T-helper 1 cell treated with Interleukin-12 subunit alpha and Interleukin-12 subunit beta and Interleukin-4 antibody, amounts not matched to agents 30 μg/mL and 1 μg/mL, for 36 hours (primary cell): Measurements from ENCODE around the gene RHEB.

Experiments used
- H3K27ac Mint-ChIP-seq: one replicate; pipeline ENCODE4 v1.8.0; 2021; ENCODE audit warnings: mild to moderate bottlenecking, mixed read lengths
- H3K27me3 Mint-ChIP-seq: one replicate; pipeline ENCODE4 v1.8.0; 2021; ENCODE audit warnings: low read depth, mixed read lengths
- H3K36me3 Mint-ChIP-seq: one replicate; pipeline ENCODE4 v1.8.0; 2021; ENCODE audit warnings: low read depth, mixed read lengths
- H3K4me1 Mint-ChIP-seq: one replicate; pipeline ENCODE4 v1.8.0; 2021; ENCODE audit warnings: low read depth, mixed read lengths
- H3K4me3 Mint-ChIP-seq: one replicate; pipeline ENCODE4 v1.8.0; 2021; ENCODE audit warnings: mild to moderate bottlenecking, moderate library complexity, mixed read lengths
- H3K9me3 Mint-ChIP-seq: one replicate; pipeline ENCODE4 v1.8.0; 2021; ENCODE audit warnings: mixed read lengths

The RHEB gene

DNA sequence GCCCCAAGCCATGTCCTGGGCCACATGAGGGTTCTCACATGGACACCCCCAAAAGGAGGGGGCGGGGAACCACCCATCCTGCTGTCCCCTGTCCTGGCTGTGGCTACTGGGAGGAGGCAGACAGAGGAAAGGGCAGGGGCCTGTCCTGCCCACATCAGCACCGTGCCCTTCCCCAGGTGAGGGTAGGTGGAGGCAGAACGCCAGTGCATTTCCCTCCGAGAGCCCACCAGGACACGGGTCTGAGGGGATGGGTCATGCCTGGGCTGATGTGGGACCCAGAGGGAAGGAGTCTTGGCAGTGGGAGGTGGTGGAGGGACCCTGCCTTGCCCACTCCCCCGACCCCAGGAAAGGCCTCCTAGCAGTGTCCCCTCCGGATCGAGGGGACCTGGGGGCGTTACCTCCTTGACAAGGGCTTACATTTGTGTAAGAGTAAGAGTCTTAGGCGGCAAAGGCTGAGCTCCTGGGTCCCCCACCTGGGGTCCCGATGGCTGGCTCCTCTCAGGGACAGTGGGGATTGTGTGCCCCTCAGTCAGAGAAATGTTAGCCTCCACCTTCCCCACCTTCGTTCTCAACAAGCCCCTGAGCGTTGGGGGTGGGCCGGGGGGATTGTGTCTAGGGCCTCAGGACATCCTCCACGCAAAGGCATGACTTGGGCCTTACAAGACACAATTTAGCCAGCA lies 85.8 kb downstream of the RHEB start:
- H3K36me3 Mint-ChIP-seq, result no peaks in the 10 kb centered on the region

DNA sequence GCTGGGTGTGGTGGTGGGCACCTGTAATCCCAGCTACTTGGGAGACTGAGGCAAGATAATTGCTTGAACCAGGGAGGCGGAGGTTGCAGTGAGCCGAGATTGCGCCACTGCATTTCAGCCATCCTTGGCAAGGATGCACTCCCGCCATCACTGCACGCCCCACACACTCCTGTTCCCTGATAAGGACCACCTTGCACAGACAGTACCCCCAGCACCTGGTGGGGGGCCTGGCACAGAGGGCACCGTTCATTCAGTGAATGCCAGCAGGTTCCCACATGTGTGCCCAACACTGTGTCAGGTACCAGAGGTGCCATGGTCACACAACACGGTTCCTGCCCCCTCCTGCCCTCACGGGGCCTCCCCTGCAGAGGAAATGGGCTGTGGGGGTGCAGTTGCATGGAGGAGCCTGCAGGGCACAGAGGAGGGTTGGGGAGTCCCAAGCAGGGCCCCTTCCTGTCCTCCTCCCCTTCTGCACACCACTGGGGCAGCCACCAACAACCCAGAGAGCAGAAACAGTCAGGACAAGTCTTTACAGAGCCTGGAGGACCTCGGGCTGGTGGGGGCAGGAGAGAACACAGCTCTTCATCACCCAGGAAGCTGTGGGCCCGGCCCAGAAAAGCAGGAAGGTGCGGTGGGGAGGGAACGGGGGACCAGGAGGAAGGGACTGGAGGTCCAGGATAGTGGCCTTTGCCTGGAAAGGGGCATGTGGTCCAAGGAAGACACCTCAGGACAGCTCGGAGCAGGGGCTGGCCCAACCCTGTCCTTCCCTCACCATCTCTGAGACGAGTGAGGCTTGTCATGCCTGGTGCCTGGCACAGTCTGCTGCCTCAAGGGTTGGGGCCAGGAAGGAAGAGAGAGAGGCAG lies 86.8 kb downstream of the RHEB start:
- H3K27ac Mint-ChIP-seq, result peak overlapping the region; percentile 75
- no peaks in the 10 kb centered on the region for H3K36me3 Mint-ChIP-seq
- peak overlapping the region; percentile 16 for H3K4me3 Mint-ChIP-seq
- H3K27me3 Mint-ChIP-seq, result peaks cover under 1% of the 10 kb centered on the region
- H3K9me3 Mint-ChIP-seq, result no peaks in the 10 kb centered on the region
- H3K4me1 Mint-ChIP-seq, result peaks cover 28% of the 10 kb centered on the region

More for the DNA sequence above, 85.8 kb downstream of the RHEB start:
- Mint-ChIP-seq H3K27ac (no peak overlapping the region), H3K4me3 (no peak overlapping the region), H3K9me3 (no peaks in the 10 kb centered on the region), H3K4me1 (peaks cover 22% of the 10 kb centered on the region), H3K27me3 (peaks cover 3% of the 10 kb centered on the region)

GRCh38 chr7:151431768-151432311 lies 87.9 kb downstream of the RHEB start:
- Mint-ChIP-seq H3K27me3 (peaks cover 4% of the 10 kb centered on the region), H3K27ac (no peak overlapping the region), H3K9me3 (no peaks in the 10 kb centered on the region), H3K36me3 (no peaks in the 10 kb centered on the region), H3K4me1 (peaks cover 28% of the 10 kb centered on the region), H3K4me3 (no peak overlapping the region)

- no peak overlapping the region for H3K27ac Mint-ChIP-seq
- peaks cover 6% of the 10 kb centered on the region for H3K27me3 Mint-ChIP-seq
- H3K36me3 Mint-ChIP-seq, result no peaks in the 10 kb centered on the region
- no peaks in the 10 kb centered on the region for H3K9me3 Mint-ChIP-seq
- H3K4me1 Mint-ChIP-seq, result peaks cover 28% of the 10 kb centered on the region
- H3K4me3 Mint-ChIP-seq, result no peak overlapping the region
Measured at GRCh38 chr7:151431281-151431767, 88.4 kb downstream of the RHEB start.

- Mint-ChIP-seq H3K27ac (no peak overlapping the region), H3K36me3 (no peaks in the 10 kb centered on the region), H3K27me3 (peaks cover 6% of the 10 kb centered on the region), H3K9me3 (no peaks in the 10 kb centered on the region), H3K4me1 (peaks cover 28% of the 10 kb centered on the region), H3K4me3 (no peak overlapping the region)
Measured at GRCh38 chr7:151430391-151431205, 89.1 kb downstream of the RHEB start.

DNA sequence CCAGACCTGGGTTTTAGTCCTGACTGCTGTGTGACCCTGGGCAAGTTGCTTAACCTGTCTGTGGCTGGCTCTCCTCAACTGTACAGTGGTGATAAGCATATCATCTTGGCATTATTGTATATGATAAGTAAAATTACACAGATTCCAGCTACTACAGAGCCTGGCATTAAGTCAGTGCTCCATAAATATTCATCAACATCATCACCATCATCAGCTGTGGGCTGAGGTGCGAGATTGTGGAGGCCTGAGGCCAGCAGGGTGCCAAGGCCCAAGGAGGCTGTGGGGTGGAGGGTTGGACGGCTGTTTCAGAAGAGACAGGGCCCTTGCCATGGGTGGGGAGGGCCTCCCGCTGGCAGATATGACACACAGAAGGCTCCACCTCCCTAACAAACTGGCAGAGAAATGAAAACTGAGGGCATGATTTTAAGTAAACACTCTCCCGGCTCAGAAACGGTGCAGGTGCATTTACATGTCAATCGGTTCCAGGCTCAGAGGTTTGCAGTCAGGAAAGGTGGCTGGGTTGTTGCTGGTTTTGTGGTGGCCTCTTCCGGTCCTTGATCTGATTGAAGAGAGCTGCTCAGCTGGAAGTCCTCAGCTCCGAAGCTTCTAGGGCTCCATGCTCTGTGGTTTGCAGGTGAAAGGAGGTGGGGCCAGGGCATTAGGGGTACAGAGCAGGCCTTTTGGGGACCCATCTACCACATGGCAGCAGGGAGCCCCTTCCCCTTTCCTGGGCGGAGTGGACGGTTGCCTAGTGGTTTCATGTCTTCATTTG lies 89.9 kb downstream of the RHEB start:
- H3K9me3 Mint-ChIP-seq, result no peaks in the 10 kb centered on the region
- peak overlapping the region; percentile 35 for H3K4me3 Mint-ChIP-seq
- H3K4me1 Mint-ChIP-seq, result peaks cover 28% of the 10 kb centered on the region
- peak overlapping the region; percentile 86 for H3K27ac Mint-ChIP-seq
- H3K27me3 Mint-ChIP-seq, result peaks cover 6% of the 10 kb centered on the region
- H3K36me3 Mint-ChIP-seq, result no peaks in the 10 kb centered on the region

DNA sequence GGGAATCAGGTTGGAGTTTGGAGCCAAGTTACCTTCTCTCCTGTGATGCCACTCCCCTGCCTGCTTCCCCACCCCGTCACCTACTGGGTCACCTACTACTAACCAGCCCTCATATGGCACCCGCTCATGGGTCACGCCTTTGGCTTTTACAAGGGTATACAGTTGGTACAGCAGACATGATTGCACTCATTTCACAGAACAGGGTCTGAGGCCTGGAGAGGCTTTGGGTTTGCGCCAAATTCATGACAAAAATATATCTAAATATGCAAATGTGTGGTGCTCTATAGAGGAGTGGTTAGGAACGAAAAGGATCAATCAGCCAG lies 90.5 kb downstream of the RHEB start:
- Mint-ChIP-seq H3K36me3 (no peaks in the 10 kb centered on the region), H3K27ac (no peak overlapping the region), H3K4me1 (peaks cover 28% of the 10 kb centered on the region), H3K4me3 (no peak overlapping the region), H3K9me3 (no peaks in the 10 kb centered on the region), H3K27me3 (peaks cover 9% of the 10 kb centered on the region)

DNA sequence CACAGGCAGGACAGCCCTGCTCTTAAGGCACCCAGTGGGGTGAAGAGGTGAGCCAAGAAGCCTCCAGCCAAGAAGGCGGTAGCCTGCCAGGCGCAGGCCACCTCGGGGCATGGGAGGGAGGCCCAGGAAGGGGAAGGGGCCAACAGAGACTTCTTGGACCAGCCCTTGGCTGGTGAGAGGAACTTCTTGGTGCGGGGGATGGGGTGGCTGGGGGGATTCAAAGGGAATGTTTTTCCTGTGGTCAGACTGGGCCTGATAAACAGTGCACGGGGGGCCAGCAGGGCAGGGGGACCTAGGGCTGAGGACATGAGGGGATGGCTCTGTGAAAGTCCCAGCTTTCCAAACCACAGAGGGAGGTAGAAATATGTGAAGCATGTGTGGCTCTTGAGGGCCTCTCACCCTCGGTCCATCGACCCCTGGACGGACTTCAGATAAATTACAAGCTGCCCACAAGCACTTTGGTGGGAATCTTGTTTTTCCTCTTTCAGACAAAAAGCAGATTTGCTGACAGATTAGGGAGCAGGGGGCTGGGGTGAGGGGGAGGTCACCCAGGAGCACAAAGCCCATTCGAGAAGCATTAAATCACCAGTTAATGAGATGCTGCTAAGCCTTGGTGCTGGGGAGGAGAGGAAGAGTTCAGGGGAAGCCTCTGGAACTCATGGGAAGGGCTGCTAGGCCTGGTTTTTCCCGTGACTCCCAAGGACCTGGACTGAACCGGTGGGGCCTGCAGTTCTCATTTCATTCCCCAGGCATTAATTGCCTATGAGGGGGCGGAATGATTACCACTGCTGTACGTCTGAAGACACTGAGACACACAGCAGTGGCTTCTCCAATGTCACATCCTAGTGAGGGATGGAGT lies 91.1 kb downstream of the RHEB start:
- H3K4me3 Mint-ChIP-seq, result no peak overlapping the region
- H3K9me3 Mint-ChIP-seq, result no peaks in the 10 kb centered on the region
- peaks cover 9% of the 10 kb centered on the region for H3K27me3 Mint-ChIP-seq
- H3K36me3 Mint-ChIP-seq, result no peaks in the 10 kb centered on the region
- H3K27ac Mint-ChIP-seq, result peak overlapping the region; percentile 20
- peaks cover 28% of the 10 kb centered on the region for H3K4me1 Mint-ChIP-seq

- peak overlapping the region; percentile 20 for H3K27ac Mint-ChIP-seq
- no peaks in the 10 kb centered on the region for H3K9me3 Mint-ChIP-seq
- no peaks in the 10 kb centered on the region for H3K36me3 Mint-ChIP-seq
- H3K4me3 Mint-ChIP-seq, result no peak overlapping the region
- peaks cover 22% of the 10 kb centered on the region for H3K4me1 Mint-ChIP-seq
- H3K27me3 Mint-ChIP-seq, result peaks cover 9% of the 10 kb centered on the region
Measured at GRCh38 chr7:151427705-151428377, 91.9 kb downstream of the RHEB start.

- no peaks in the 10 kb centered on the region for H3K9me3 Mint-ChIP-seq
- H3K27me3 Mint-ChIP-seq, result peaks cover 10% of the 10 kb centered on the region
- no peaks in the 10 kb centered on the region for H3K36me3 Mint-ChIP-seq
- H3K4me1 Mint-ChIP-seq, result peaks cover 18% of the 10 kb centered on the region
- H3K4me3 Mint-ChIP-seq, result no peak overlapping the region
- H3K27ac Mint-ChIP-seq, result no peak overlapping the region
Measured at GRCh38 chr7:151426904-151427704, 92.6 kb downstream of the RHEB start.

DNA sequence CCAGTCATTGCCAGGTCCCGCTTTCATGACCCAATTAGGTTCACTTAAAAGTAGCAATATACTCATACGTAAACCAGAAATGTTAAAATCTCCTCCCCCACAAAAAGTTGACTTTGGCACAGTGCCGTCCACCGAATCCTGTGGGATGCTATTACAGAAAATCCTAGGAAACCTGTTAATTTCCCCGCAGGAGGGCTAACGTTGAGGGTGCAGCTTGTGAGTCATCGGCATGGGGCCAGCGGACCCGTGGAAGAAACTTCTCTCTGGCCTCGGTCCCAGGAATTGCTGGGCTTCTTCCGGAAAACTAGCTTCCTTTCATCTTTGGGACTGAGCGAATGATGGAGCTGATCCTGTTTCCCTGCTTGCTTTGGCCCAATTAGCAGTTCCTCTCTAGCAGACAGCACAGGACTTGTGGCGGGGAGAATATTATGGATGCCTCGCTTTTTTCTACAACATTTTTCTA lies 93.2 kb downstream of the RHEB start:
- no peaks in the 10 kb centered on the region for H3K9me3 Mint-ChIP-seq
- H3K27me3 Mint-ChIP-seq, result peaks cover 15% of the 10 kb centered on the region
- no peak overlapping the region for H3K4me3 Mint-ChIP-seq
- H3K27ac Mint-ChIP-seq, result no peak overlapping the region
- H3K36me3 Mint-ChIP-seq, result no peaks in the 10 kb centered on the region
- H3K4me1 Mint-ChIP-seq, result peaks cover 18% of the 10 kb centered on the region
